ENCODE data around the gene CCDC54. TPM values are rescaled to one million over a fixed set of nuclear protein-coding genes. Genes with fewer than 3 reads are reported as not detected.

Gene CCDC54
- total and polyA plus RNA-seq, 2 of the 8 experiments (the other 6 are each of a cell fraction or from before 2014, with no cell fraction given): not detected

DNA sequence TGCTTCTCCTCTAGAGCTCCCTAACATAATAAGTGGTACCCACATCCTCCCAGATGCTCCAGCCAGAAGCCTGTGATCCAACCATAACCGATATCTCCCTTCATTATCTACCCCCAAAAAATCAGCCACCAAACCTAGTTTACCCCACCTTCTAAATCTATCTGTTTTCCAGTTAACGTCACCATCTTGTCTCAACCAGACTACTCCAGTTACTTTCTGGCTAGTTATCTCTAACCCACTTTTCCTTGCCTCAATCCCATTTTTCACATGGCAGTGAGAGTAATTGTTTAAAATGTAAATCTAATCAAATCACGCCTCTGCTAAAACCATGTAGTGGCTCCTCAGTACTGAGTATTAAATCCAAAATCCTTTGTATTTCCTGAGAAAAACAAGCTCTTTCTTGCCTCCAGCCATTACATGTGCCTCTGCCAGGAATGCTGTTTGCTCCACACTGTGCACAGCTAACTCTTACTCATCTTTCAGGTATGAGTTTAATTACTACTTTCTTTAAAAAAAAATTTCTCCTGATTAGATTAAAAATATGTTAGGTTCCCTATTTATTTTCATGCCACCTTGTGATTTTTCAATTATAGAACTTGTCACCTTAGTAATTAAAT is 15.4 kb downstream of the CCDC54 start:
- Histone ChIP-seq H2BK12ac (ENCODE audit: low read depth, low read length) (no peak overlapping the region), H4K91ac (replicated peaks; ENCODE audit: insufficient read length, low read length) (no peak overlapping the region), H3K4me3 (ENCODE audit: extremely low read depth in 1 of 4, insufficient read depth in 2 of 4, low read depth in 3 of 4, low read length in 4 of 4) (no peak overlapping the region), H3K18ac (ENCODE audit: extremely low read depth, low read length) (no peak overlapping the region), H3K4ac (replicated peaks; ENCODE audit: insufficient read length, low read depth, low read length) (no peak overlapping the region), H3K27me3 (replicated peaks in 1 of 4; ENCODE audit: control insufficient read depth in 3 of 4, extremely low read depth in 1 of 4, insufficient read depth in 3 of 4, low read length in 3 of 4) (no peaks in the 10 kb centered on the region), H3K79me2 (ENCODE audit: control insufficient read depth in 1 of 2, insufficient read depth in 2 of 2, low read length in 2 of 2) (no peaks in the 10 kb centered on the region), H4K8ac (ENCODE audit: extremely low read depth, insufficient read depth, low read length) (no peak overlapping the region), H2BK15ac (ENCODE audit: low read length) (no peak overlapping the region), H3K9ac (replicated peaks in 1 of 4; ENCODE audit: extremely low read depth in 1 of 4, low read depth in 3 of 4, low read length in 3 of 4) (no peak overlapping the region), H3K9me3 (ENCODE audit: insufficient read depth in 2 of 2, low read depth in 1 of 2, low read length in 1 of 2) (no peaks in the 10 kb centered on the region), H2BK5ac (ENCODE audit: low read depth, low read length) (no peak overlapping the region), H3K14ac (ENCODE audit: insufficient read length) (no peak overlapping the region), H2AFZ (ENCODE audit: low read length) (no peak overlapping the region), H3K79me1 (ENCODE audit: low read depth, low read length) (no peaks in the 10 kb centered on the region), H3K56ac (replicated peaks; ENCODE audit: insufficient read length, low read depth, low read length) (no peak overlapping the region), H2BK120ac (replicated peaks; ENCODE audit: low read depth, low read length) (no peak overlapping the region), H4K5ac (ENCODE audit: insufficient read length, low read depth, low read length) (no peak overlapping the region), H3K4me1 (replicated peaks in 1 of 4; ENCODE audit: control insufficient read depth in 3 of 4, insufficient read depth in 4 of 4, low read length in 3 of 4) (0 out of 7 replicates have a peak, but pooled peaks cover 0 to 3% (median 0%) of the 10 kb centered on the region in 4 experiments), H4K20me1 (replicated peaks in 1 of 2; ENCODE audit: control insufficient read depth in 1 of 2, insufficient read depth in 2 of 2, low read length in 2 of 2) (no peaks in the 10 kb centered on the region), H3K36me3 (ENCODE audit: control insufficient read depth in 2 of 4, insufficient read depth in 4 of 4, low read length in 3 of 4) (no peaks in the 10 kb centered on the region), H2BK20ac (ENCODE audit: low read length) (no peak overlapping the region), H3K27ac (ENCODE audit: low read depth, low read length) (no peak overlapping the region), H3K23ac (ENCODE audit: insufficient read length) (no peak overlapping the region), H3K23me2 (ENCODE audit: low read depth, low read length) (no peaks in the 10 kb centered on the region), H2AK5ac (ENCODE audit: low read depth, low read length) (no peak overlapping the region), H3K4me2 (ENCODE audit: insufficient read depth in 1 of 2, low read depth in 2 of 2, low read length in 2 of 2) (no peak overlapping the region)
- FAIRE-seq (no peak), DNase-seq (ENCODE audit: low read depth in 1 of 2, low spot score in 2 of 2) (no peak)
- CTCF ChIA-PET (ENCODE audit: partially characterized antibody): interaction anchor here (0.6 to 1.2 kb wide), 5 partner anchors 9 to 121 kb away, joined by 3 to 4 read pairs (median 3); no protein-coding TSS in a partner anchor
- WGBS, 2 experiments (ENCODE audit: extremely low coverage in 1 of 2, insufficient coverage in 1 of 2, insufficient read length in 1 of 2, insufficient replicate concordance in 2 of 2, low coverage in 1 of 2, low lambda C conversion rate in 2 of 2, missing lambda C conversion rate in 1 of 2): 94% methylated on average over 3 of the region's 3 CpGs; no CpG with 5 or more reads in 1 of the 2 experiments
- POLR2A ChIA-PET (ENCODE audit: partially characterized antibody): interaction anchor here (0.7 kb wide), 1 partner anchor 21 kb away, joined by 3 read pairs; no protein-coding TSS in a partner anchor
- TF ChIP-seq CEBPB (IDR thresholded peaks at IDR 0.05; ENCODE audit: low read depth, low read length) (no peak), BACH1 (IDR thresholded peaks at IDR 0.05; ENCODE audit: low read length) (no peak), KDM5A (IDR thresholded peaks at IDR 0.05; ENCODE audit: low read length) (no peak), RBBP5 (IDR thresholded peaks at IDR 0.05; ENCODE audit: borderline replicate concordance, low read depth, low read length) (no peak), CTBP2 (IDR thresholded peaks at IDR 0.05; ENCODE audit: borderline replicate concordance, insufficient read depth, insufficient read length, low read length) (no peak), NANOG (IDR thresholded peaks at IDR 0.05; ENCODE audit: insufficient read depth, low read depth, low read length, poor library complexity, severe bottlenecking) (no peak)
